SK-N-SH (cell line): ENCODE data around the gene VIM.

Source experiments
- CHD2 ChIP-seq: fragments of 150-350 bp; IDR thresholded peaks from 2 replicates; pipeline ENCODE4 v1.6.1; 2018; ENCODE audit warnings: low read length; ENCODE audit not compliant: partially characterized antibody
- CTCF ChIP-seq: fragments of 200-600 bp; sonication (generic); IDR thresholded peaks from 2 replicates; pipeline ENCODE4 v1.6.1; 2017; ENCODE audit warnings: antibody characterized with exemption, mild to moderate bottlenecking, moderate library complexity
- FOXJ3 ChIP-seq: sonication (generic); formaldehyde crosslinking; IDR thresholded peaks from 2 replicates; pipeline ENCODE4 v1.5.1; 2020; ENCODE audit warnings: mild to moderate bottlenecking, missing genetic modification reagents
- MAX ChIP-seq: IDR thresholded peaks from 2 replicates; pipeline ENCODE4 v1.4.0; 2012; ENCODE audit warnings: low read depth
- POLR2AphosphoS5 ChIP-seq: IDR thresholded peaks from 2 replicates; pipeline ENCODE4 v1.6.1; 2012; ENCODE audit warnings: low read depth, low read length
- REST ChIP-seq: IDR thresholded peaks from 2 replicates; pipeline ENCODE4 v1.6.1; 2012; ENCODE audit warnings: mild to moderate bottlenecking, low read depth, low read length, moderate library complexity
- SIN3A ChIP-seq: IDR thresholded peaks from 2 replicates; pipeline ENCODE4 v1.6.1; 2012; ENCODE audit warnings: low read depth, mild to moderate bottlenecking, low read length, moderate library complexity, borderline replicate concordance
- TAF1 ChIP-seq: IDR thresholded peaks from 2 replicates; pipeline ENCODE4 v1.6.1; 2012; ENCODE audit warnings: low read depth, mild to moderate bottlenecking, low read length, moderate library complexity, borderline replicate concordance
- TCF12 ChIP-seq: IDR thresholded peaks from 2 replicates; pipeline ENCODE4 v1.4.0; 2012
- USF2 ChIP-seq: fragments of 150-350 bp; IDR thresholded peaks from 2 replicates; pipeline ENCODE4 v1.6.1; 2017; ENCODE audit warnings: antibody characterized with exemption, low read length, low read depth, borderline replicate concordance

- no peak for TF ChIP-seq CTCF
- TF ChIP-seq POLR2AphosphoS5 = no peak
- no peak for TF ChIP-seq USF2
- TF ChIP-seq REST = no peak
- TF ChIP-seq CHD2 = no peak
- no peak for TF ChIP-seq FOXJ3 (CRISPR knock-in tag)
- TF ChIP-seq MAX = no peak
- TF ChIP-seq SIN3A = no peak
- no peak for TF ChIP-seq TAF1
- no peak for TF ChIP-seq TCF12
Observed at GRCh38 chr10:17255512-17255911, 27.5 kb downstream of the VIM start.
